ENCODE data around the gene ALDH1A2.
"Not testable (repeated sequence)": the region's sequence is repeated elsewhere in the genome, so short reads cannot be mapped to it uniquely, and the experiment has no call there.

Gene ALDH1A2

DNA sequence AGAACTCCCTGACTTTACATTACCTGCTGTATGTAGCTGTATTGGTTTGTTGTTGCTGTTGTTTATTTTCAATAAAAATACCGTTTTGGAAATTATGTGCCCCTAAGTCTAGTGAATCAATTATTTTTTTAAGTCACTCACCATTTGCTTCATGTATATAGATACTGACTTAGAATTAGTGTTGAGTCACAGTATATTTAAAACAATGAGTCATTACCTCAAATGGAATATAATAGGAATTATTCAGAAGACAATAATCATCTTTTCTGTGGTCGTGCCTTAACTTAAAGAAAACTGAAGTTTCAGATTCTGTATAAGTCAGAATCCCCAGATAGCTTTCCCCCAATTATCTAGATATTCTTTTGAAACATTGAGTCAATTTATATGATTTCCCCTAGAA is 21.0 kb upstream of the ALDH1A2 start:
- Histone ChIP-seq H3K27me3 (no peaks in the 10 kb centered on the region), H3K4me3 (no peak overlapping the region), H3K27ac (no peak overlapping the region), H3K9me3 (no peaks in the 10 kb centered on the region), H3K36me3 (no peaks in the 10 kb centered on the region), H3K4me1 (no peaks in the 10 kb centered on the region)
- DNase-seq: no peak
- intact Hi-C loops (cut with DNase I; ENCODE audit: low total_unique reads): no loop called here
- TF ChIP-seq, protein P1, sequence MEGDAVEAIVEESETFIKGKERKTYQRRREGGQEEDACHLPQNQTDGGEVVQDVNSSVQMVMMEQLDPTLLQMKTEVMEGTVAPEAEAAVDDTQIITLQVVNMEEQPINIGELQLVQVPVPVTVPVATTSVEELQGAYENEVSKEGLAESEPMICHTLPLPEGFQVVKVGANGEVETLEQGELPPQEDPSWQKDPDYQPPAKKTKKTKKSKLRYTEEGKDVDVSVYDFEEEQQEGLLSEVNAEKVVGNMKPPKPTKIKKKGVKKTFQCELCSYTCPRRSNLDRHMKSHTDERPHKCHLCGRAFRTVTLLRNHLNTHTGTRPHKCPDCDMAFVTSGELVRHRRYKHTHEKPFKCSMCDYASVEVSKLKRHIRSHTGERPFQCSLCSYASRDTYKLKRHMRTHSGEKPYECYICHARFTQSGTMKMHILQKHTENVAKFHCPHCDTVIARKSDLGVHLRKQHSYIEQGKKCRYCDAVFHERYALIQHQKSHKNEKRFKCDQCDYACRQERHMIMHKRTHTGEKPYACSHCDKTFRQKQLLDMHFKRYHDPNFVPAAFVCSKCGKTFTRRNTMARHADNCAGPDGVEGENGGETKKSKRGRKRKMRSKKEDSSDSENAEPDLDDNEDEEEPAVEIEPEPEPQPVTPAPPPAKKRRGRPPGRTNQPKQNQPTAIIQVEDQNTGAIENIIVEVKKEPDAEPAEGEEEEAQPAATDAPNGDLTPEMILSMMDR (IDR thresholded peaks at IDR 0.05): no peak

DNA sequence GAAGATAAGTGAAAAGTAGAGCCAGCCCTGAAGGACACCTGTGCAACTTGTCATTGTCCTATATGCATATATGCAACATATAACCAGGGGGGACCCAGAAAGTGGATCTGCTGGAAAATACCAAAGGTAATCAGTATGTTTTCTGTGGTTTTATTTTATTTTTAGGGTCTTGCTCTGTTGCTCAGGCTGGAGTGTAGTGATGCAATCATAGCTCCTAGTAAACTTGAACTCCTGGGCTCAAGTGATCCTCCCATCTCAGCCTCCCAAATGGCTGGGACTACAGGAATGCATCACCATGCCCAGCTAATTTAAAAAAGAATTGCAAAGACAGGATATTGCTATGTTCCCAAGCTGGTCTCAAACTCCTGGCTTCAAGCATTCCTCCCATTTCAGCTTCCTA is 18.0 kb upstream of the ALDH1A2 start:
- H3K4me1 ChIP-seq: no peaks in the 10 kb centered on the region
- TF ChIP-seq, protein P1 (IDR thresholded peaks at IDR 0.05): no peak
- intact Hi-C loops (cut with DNase I; ENCODE audit: low total_unique reads): no loop called here
- H3K4me3 ChIP-seq: no peak overlapping the region
- peaks cover 0 to 2% of the 10 kb centered on the region in 2 donors for H3K27me3 ChIP-seq
- DNase-seq: no peak
- H3K36me3 ChIP-seq: no peaks in the 10 kb centered on the region
- no peaks in the 10 kb centered on the region for H3K9me3 ChIP-seq
- no peak overlapping the region for H3K27ac ChIP-seq

GRCh38 chr15:58081891-58082290 is 16.4 kb upstream of the ALDH1A2 start:
- Histone ChIP-seq H3K27ac (no peak overlapping the region), H3K9me3 (no peaks in the 10 kb centered on the region), H3K4me1 (no peaks in the 10 kb centered on the region), H3K4me3 (no peak overlapping the region), H3K27me3 (peaks cover 0 to 5% of the 10 kb centered on the region in 2 donors), H3K36me3 (no peaks in the 10 kb centered on the region)
- TF ChIP-seq, protein P1 (IDR thresholded peaks at IDR 0.05): no peak
- no peak for DNase-seq
- intact Hi-C loops (cut with DNase I; ENCODE audit: low total_unique reads): no loop called here

- no peak overlapping the region for H3K27ac ChIP-seq
- H3K4me1 ChIP-seq: no peaks in the 10 kb centered on the region
- no peaks in the 10 kb centered on the region for H3K9me3 ChIP-seq
- intact Hi-C loops (cut with DNase I; ENCODE audit: low total_unique reads): no loop called here
- TF ChIP-seq, protein P1 (IDR thresholded peaks at IDR 0.05): no peak
- H3K27me3 ChIP-seq: peaks cover 0 to 5% of the 10 kb centered on the region in 2 donors
- H3K36me3 ChIP-seq: no peaks in the 10 kb centered on the region
- DNase-seq: no peak
- H3K4me3 ChIP-seq: no peak overlapping the region
Observed at GRCh38 chr15:58081456-58081855, 15.9 kb upstream of the ALDH1A2 start.

- DNase-seq; H3K27me3 ChIP-seq; H3K27ac ChIP-seq; H3K4me3 ChIP-seq; H3K9me3 ChIP-seq; H3K36me3 ChIP-seq; H3K4me1 ChIP-seq; intact Hi-C loops (cut with DNase I; ENCODE audit: low total_unique reads): not testable (repeated sequence)
Observed at GRCh38 chr15:58080959-58081358, 15.4 kb upstream of the ALDH1A2 start.

GRCh38 chr15:58080398-58080797 is 14.9 kb upstream of the ALDH1A2 start:
- intact Hi-C loops (cut with DNase I; ENCODE audit: low total_unique reads): no loop called here
- TF ChIP-seq, protein P1 (IDR thresholded peaks at IDR 0.05): no peak
- Histone ChIP-seq H3K4me3 (no peak overlapping the region), H3K36me3 (no peaks in the 10 kb centered on the region), H3K4me1 (no peaks in the 10 kb centered on the region), H3K9me3 (no peaks in the 10 kb centered on the region), H3K27ac (no peak overlapping the region), H3K27me3 (peaks cover 0 to 5% of the 10 kb centered on the region in 2 donors)
- no peak for DNase-seq

Measured in tibial artery (tissue), 4 donors.